T-helper 9 cell (primary cell): ENCODE results near the gene FTH1.

Experiments used
- DNase-seq: peaks from one replicate; pipeline ENCODE4 v3.0.0-alpha.2; 2020

The FTH1 gene

GRCh38 chr11:61948505-61948904 lies 18.9 kb downstream of the FTH1 start:
- no peak for DNase-seq

GRCh38 chr11:61947486-61948210 lies 19.8 kb downstream of the FTH1 start:
- peak; percentile 48 for DNase-seq

GRCh38 chr11:61946894-61947293 lies 20.5 kb downstream of the FTH1 start:
- no peak for DNase-seq

- DNase-seq, result no peak
Measured at GRCh38 chr11:61945191-61945590, 22.2 kb downstream of the FTH1 start.

GRCh38 chr11:61940466-61940865 lies 27.0 kb downstream of the FTH1 start:
- DNase-seq, result no peak

- no peak for DNase-seq
Measured at GRCh38 chr11:61935861-61936260, 31.6 kb downstream of the FTH1 start.

- DNase-seq, result no peak
Measured at GRCh38 chr11:61930933-61931332, 36.5 kb downstream of the FTH1 start.

GRCh38 chr11:61928606-61929005 lies 38.8 kb downstream of the FTH1 start:
- DNase-seq, result no peak

GRCh38 chr11:61927501-61927900 lies 39.9 kb downstream of the FTH1 start:
- no peak for DNase-seq

- no peak for DNase-seq
Measured at GRCh38 chr11:61926235-61926634, 41.2 kb downstream of the FTH1 start.

GRCh38 chr11:61925736-61926135 lies 41.7 kb downstream of the FTH1 start:
- DNase-seq, result no peak

- DNase-seq, result no peak
Measured at GRCh38 chr11:61924064-61924455, 43.4 kb downstream of the FTH1 start.

- DNase-seq, result no peak
Measured at GRCh38 chr11:61923166-61924063, 44.0 kb downstream of the FTH1 start.

GRCh38 chr11:61922539-61922938 lies 44.9 kb downstream of the FTH1 start:
- no peak for DNase-seq

GRCh38 chr11:61921446-61921845 lies 46.0 kb downstream of the FTH1 start:
- no peak for DNase-seq

GRCh38 chr11:61919705-61920631 lies 47.5 kb downstream of the FTH1 start:
- DNase-seq, result no peak

- DNase-seq, result no peak
Measured at GRCh38 chr11:61918938-61919704, 48.3 kb downstream of the FTH1 start.

GRCh38 chr11:61918251-61918937 lies 49.0 kb downstream of the FTH1 start:
- DNase-seq, result no peak

- DNase-seq, result no peak
Measured at GRCh38 chr11:61917334-61918109, 49.9 kb downstream of the FTH1 start, which contains the start of gene RAB3IL1. Gene RAB3IL1 (minus strand): TSS chr11:61917566. CDS start chr11:61917367, 199 bp downstream.

GRCh38 chr11:61916737-61917333 lies 50.6 kb downstream of the FTH1 start:
- DNase-seq, result no peak
